GM10266 (cell line): ENCODE results near the gene ZNF83.
"Not testable (repeated sequence)": the region's sequence is repeated elsewhere in the genome, so short reads cannot be mapped to it uniquely, and the experiment has no call there.

Experiments
- DNase-seq: peaks from one replicate; pipeline ENCODE4 v3.0.0; 2012; ENCODE audit errors: extremely low spot score
- CTCF ChIP-seq: IDR thresholded peaks from 2 replicates; pipeline ENCODE4 v1.5.1; 2012; ENCODE audit warnings: mild to moderate bottlenecking, low read depth; ENCODE audit not compliant: control insufficient read depth, insufficient read depth; ENCODE audit errors: missing control alignments

The ZNF83 gene

GRCh38 chr19:52640916-52641315 is 2.8 kb upstream of the ZNF83 start:
- TF ChIP-seq CTCF = no peak

GRCh38 chr19:52639996-52640395 is 1.8 kb upstream of the ZNF83 start:
- TF ChIP-seq CTCF = no peak
- DNase-seq = no peak

More at GRCh38 chr19:52640916-52641315, 2.8 kb upstream of the ZNF83 start:
- no peak for DNase-seq

GRCh38 chr19:52638601-52639000 is 446 bp upstream of the ZNF83 start:
- no peak for TF ChIP-seq CTCF
- peak; percentile 18 for DNase-seq

- TF ChIP-seq CTCF = no peak
- DNase-seq = no peak
Observed at GRCh38 chr19:52635786-52636570, 2.2 kb downstream of the ZNF83 start.

- not testable (repeated sequence) for DNase-seq
Observed at GRCh38 chr19:52627441-52627840, 10.7 kb downstream of the ZNF83 start.

GRCh38 chr19:52626915-52627314 is 11.2 kb downstream of the ZNF83 start:
- no peak for TF ChIP-seq CTCF
- DNase-seq = no peak

GRCh38 chr19:52622261-52622660 is 15.9 kb downstream of the ZNF83 start:
- TF ChIP-seq CTCF = no peak
- DNase-seq = no peak
